ENCODE data around the gene ZFP82.

ZFP82 gene

GRCh38 chr19:36371886-36372285 lies 46.6 kb downstream of the ZFP82 start:
- no peak for DNase-seq (ENCODE audit: low spot score)

- DNase-seq (ENCODE audit: low spot score): no peak
These were observed 54.6 kb downstream of the ZFP82 start for GRCh38 chr19:36363845-36364244.
